CD4-positive, alpha-beta T cell treated with Interleukin-4 for 4 hours (primary cell): ENCODE measurements around the gene CDH4.

Experiments used
- DNase-seq: peaks from one replicate; pipeline ENCODE4 v3.0.0-alpha.2; 2020

The CDH4 gene

DNA sequence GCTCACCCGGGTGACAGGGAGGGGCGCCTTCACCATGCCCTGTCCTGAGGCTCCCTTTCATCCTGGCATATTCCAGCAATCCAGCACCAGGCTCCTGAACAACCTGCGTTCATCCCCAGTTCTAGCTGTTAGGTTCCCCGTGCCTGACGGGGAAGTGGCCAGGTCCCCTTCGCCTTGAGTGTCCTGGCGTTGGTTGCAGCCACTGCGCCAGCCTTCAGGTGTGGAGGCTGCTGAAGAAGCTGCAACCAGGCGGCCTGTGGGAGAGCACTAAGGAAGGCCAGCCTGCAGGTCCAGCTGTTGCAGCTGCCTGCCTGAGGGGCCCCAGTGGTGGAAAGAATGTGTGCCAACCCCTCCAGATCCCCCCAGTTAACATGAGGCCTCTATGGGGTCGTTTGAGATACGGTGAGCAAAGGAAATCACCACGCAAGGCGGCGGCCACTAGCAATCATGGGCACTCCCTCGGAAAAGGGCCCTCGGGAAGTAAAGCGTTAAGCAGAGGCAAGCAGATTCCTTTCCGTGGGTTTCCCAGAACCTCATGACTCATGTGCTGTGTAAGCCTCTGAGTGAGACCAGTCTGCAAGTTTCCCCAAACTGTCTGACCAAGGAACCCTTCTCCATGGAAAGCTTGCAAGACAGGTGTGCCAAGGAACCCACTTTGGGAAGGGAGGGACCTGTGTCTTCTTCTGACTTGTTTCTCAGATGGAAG, 492.8 kb downstream of the CDH4 start:
- DNase-seq, result no peak

DNA sequence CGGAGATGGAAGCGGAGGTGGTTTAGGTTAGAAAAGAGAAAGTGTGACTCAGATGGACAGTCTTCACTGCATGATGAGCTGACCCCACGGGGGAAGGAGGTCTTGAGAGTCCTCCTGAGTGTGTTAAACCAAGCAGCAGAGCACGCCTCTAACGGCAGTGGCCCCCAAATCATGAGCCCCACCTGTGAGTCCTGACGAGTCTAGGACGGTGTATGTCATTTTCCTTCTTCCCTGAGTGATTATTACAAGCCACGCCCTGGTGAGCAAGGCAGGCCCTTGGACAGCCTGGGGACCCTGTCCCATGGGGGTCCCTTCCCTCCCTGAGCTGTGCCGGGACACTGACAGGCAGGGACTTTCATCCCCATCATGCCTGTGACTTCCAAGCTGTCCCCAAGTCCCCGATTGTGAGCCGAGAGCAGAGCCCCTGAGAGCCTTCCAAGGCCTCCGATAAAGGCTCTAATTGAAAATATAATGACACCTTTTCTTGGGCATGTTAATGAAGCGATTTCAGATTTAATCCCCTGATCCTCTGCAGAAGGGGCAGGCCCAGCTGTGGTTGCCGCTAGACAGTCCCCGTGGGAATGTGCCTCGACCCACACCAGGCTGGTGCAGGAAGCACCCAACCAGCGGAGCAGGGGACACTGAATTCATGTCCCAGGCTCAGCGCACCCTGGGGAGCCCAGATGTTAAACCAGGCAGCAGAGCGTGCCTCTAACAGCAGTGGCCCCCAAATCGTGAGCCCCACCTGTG, 493.5 kb downstream of the CDH4 start:
- DNase-seq, result no peak

DNA sequence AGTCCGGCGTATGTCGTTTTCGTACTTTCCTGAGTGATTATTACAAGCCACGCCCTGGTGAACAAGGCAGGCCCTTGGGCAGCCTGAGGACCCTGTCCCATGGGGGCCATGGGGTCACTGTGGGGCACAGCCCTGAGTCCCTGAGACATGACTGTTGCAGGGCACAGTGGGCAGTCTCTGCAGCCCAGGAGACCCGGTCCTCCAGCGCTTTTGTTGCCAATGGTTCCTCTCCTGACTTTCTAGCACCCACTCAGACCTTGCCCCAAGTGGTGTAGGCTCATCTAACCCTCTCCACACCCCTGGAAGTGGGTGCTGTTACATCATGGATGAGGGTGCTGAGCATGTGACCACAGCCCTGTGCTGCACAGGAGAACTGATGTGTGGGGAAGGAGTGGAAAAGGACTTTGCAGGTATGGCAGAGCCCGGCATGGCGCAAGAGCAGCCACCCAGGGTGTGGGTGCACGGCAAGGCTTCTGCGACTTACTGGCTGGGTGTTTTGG, 494.1 kb downstream of the CDH4 start:
- no peak for DNase-seq

DNA sequence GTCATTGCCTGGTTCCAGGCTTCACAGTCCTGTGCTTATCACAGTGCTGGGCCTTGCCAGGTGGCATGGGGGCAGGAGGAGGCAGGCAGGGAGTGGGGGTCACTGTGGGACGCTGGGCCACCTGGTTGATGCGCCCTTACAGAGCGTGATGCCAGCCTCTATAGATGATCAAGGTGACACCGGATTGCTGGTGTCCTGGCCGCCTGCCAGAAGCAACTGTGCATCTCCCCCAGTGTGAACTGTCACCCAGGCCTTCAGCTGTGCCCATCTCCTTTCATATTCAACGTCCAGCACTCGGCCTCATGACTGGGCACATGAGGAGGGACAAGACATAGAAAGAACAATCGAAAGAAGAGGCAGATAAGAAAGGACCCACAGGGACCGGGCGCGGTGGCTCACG, 494.7 kb downstream of the CDH4 start:
- DNase-seq, result no peak

DNA sequence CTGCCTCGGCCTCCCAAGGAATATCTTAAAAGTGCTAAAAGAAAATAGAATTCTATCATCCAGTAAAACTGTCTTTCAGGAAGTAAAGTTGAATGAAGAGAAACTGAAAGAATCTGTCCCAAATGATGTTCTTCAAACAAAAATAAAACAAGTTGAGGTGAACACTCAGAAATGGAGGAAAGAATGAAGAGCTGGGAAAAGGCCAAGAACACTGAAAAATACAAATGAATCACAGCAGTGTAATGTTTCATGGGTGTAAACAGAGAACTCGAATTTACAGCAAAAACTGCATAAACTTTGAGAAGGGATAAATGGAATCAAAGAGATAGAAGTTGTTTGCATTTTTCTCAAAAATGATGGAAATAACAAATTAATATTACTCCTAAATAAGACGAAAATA, 496.3 kb downstream of the CDH4 start:
- DNase-seq, result no peak

DNA sequence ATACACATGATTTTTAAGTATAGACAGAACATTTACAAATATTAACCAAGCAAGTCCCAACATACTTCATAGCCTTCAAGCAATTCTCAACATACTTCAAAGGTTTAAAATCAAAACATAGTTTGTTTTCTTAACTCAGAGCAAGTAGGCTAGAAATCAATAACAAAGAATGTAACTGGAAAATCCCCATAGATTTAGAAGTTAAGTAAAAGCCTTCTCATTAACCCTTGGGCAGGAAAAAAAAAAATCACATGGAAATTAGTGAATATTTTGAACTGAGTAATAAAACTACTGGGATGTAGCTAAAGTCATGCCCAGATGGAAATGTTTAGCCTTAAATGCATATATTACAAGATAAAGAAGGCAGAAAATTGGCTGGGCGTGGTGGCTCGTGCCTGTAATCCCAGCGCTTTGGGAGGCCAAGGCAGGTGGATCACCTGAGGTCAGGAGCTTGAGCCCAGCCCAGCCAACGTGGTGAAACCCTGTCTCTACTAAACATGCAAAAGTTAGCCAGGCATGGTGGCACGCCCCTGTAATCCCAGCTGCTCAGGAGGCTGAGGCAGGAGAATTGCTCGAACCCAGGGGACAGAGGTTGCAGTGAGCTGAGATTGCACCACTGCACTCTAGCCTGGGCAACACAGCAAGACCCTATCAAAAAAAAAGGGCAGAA, 497.5 kb downstream of the CDH4 start:
- DNase-seq, result no peak

DNA sequence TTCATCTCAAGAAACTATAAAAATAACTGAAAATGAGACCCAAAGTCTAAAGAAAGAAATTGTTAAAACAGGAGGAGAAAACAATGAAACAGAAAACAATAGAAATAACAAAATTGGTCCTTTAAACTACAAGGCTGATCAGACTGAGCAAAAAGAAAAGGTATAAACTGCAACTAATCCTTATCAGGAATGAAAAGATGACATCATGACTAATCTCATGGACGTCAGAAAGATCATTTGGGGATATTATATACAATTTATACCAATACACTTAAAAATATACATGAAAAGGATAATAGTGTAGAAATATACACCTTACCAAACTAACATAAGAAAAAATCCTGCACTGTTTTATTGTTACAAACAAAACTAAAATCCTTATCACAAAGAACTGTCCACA, 498.0 kb downstream of the CDH4 start:
- DNase-seq, result no peak

DNA sequence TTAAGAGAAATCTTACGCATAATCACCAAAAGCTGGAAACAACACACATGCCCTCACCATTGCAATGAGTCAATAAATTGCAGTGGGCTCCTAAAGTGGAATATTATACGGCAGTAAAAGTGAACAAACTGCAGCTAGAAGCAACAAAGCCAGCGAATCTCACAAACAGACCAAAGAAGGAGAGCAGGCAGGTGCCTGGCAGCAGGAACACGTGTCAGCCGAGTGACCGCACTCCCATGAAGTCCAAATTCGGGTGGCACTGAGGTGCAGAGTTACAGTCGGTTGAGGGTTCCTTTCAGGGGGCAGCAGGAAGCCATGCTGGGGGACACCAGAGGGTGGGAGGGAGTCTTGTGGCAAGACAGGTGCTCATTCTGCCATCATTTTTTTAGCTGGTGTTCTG, 500.5 kb downstream of the CDH4 start:
- no peak for DNase-seq

DNA sequence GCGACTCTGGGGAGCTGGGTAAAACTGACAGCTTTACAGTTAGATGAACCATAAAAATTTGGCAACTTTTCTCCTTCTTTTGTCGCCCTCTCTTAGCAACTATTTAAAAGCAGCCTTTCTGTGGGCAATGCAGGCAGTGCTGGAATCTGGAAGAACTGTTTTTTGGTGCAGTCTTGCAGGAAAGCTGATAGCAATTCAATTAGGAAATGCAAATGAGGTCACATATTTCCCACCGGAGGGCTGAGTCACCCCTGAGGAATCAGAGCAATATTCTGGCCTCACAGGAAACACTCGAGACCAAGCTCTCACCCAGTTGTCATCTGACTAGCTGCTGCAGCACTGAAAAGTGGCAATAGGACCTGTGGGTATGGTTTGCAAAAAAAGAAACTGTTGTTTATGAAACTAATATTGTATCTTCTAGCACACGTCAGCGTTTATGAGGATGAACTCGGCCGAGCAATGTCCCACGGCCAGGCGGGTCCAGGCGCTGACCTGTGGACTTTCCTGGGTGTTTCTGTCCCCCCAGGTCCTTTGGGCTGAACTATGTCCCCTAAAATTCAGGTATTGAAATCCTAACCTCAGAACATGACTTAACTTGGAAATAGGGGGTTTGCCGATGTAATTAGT, 501.4 kb downstream of the CDH4 start:
- no peak for DNase-seq

DNA sequence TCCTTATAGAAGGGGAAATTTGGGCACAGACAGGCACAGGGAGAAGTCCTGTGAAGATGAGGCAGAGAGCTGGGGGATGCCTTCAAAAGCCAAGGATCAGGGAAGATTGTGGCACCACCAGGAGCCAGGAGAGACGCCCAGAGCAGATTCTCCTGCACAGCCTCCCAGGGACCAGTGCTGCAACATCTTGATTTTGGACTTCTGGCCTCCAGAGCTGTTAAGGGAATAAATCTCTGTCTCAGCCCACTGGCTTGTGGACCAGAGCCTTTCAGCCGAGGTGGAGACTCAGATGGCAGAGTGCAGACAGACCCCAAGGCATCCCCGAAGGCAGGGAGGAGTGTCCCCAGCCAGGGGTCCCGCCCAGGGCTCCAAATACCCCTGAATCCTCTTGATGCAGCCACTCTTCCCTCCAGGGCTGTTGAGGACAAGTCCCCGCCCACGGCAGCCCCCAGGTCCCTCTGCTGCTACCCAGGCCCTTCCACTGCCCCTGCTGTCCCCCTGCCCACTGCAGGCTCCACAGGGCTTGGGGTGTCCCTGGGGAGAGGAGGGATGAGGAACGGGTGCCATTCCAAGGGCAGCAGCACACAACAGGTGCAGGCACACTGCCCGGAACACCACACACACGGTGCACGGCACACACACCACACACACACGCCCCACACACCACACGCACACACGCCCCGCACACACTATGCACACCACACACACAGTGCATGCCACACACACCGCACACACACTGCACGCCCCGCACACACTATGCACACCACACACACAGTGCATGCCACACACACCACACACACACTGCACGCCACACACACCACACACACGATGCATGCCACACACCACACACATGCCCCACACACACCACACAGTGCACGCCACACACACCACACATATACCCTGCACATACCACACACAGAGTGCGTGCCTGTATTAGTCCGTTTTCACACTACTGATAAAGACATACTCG, 502.2 kb downstream of the CDH4 start:
- no peak for DNase-seq

DNA sequence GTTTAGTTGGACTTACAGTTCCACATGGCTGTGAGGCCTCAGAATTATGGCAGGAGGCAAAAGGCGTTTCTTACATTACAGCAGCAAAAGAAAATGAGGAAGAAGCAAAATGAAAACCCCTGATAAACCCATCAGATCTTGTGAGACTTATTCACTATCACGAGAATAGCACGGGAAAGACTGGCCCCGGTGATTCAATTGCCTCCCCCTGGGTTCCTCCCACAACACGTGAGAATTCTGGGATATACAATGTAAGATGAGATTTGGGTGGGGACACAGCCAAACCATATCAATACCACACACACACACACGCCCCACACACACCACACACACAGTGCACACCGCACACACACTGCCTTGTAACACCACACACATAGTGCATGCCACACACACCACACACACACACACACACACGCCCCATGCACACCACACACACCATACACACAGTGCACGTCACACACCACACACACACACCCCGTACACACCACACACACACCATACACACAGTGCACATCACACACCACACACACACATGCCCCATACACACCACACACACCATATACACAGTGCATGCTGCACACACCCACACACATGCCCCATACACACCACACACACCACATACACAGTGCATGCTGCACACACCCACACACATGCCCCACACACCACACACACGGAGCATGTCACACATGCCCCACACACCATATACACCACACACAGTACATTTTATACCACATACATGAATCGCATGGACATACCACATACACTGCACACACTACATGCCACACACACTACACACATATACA, 503.1 kb downstream of the CDH4 start:
- no peak for DNase-seq

DNA sequence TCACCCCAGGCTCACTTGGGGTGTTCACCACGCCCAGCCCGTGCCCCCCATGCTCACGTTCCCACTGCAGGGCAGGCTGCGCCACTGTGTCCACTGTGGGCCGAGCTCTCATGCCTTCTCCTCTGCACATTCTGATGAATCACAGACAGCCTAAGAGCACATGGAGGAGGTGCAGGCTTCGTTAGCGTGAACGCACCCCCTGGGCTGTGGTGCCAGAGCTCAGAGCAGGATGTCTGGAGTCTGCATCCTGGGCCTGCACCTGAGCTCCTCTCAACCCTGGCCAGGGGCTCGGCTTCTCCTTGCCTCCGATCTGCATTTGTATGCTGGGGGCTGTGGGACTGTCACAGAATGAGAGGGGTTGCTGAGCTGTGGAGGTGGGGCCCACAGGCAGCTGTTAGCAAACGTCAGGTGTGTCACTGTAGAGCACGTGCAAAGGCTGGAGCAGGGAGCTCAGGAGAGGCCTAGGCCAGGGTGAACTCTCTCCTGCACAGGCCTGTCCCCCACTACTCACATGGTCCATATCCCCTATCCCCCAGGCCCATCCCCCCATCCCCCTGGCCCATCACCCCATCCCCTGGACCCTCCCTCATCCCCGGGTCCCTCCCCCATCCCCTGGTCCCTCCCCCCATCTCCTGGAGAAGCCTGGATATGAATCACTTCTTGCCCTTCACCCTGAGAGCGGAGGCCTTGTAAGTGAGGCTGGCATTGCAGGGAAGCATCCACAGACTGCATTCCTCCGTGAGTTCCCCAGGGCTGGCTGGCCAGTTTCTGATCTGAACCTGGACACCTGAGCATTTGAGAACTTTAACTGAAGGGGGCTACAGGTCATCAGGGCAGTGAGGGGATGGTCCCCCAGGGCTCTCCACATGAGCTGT, 504.1 kb downstream of the CDH4 start:
- DNase-seq, result no peak

DNA sequence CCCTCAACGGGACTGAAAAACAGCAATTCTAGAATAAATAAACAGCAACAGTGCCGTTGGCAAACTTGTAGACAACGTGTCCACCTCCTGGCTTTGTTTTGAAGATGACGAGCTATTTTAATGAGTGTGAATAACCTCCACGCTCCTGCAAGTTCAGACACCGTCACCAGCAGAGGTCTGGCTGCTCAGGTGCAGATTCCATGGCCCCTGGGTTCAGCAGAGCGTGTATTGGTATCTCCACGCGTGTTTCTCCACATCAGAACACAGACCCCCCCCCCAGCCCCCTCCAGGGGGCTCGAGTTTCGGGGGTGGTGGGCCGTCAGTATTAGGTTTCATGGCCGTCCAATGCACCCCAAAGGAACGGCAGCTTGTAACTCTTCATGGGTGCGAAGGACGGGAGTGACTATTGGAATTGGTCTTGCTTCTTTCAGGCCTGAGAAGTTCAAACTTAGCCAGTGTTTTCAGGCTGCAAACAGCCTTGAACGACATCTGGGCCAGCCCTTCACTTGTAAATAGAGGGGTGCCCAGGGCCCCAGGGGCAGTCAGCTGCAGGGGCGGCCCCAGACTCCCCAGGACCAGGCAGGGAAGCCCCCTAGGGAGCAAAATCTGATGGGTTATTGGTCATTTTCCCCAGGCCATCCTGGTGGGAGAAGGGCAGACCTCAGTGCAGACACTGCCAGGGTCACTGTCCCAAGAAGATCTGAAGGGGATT, 505.1 kb downstream of the CDH4 start:
- DNase-seq, result no peak

DNA sequence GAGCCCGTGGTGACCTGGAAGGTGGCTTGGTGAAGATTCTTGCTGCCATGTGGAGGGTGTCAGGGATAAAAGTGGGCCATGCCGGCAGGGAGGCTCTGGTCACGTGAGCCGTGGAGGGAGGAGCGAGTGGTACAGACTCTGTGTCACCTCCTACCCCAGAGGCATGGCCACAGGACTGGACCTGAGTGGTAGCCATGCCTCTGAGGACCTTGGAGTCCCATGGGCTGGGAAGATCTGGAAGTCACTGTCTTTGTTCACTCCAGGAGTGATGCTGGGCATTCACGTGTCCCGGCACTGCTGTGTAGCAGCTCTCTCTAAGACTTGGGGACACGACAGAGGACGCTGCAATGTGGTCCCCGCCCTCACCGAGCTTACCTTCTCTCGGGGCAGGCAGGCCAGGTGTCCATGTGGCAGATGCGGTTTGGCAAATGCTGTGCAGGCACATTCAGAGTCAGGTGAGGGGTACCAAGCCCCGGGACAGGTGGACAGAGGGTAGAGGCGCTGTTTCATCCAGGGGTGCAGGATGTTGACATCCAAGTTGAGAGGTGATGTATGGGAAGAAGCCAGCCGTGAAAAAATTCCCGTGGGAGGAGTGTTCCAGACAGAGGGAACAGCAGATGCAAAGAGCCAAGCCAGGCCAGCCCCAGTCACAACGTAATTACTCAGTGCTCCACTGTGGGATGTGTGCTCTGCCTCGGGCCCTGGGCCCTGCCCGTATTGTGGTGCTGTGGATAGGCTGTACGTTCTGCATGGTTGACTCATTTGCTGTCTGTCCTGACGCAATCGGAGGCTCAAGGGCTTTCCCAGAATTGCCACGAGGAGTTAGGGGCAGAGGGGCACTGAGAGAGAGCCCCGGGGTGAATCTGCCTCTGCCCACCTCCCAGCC, 505.9 kb downstream of the CDH4 start:
- no peak for DNase-seq

DNA sequence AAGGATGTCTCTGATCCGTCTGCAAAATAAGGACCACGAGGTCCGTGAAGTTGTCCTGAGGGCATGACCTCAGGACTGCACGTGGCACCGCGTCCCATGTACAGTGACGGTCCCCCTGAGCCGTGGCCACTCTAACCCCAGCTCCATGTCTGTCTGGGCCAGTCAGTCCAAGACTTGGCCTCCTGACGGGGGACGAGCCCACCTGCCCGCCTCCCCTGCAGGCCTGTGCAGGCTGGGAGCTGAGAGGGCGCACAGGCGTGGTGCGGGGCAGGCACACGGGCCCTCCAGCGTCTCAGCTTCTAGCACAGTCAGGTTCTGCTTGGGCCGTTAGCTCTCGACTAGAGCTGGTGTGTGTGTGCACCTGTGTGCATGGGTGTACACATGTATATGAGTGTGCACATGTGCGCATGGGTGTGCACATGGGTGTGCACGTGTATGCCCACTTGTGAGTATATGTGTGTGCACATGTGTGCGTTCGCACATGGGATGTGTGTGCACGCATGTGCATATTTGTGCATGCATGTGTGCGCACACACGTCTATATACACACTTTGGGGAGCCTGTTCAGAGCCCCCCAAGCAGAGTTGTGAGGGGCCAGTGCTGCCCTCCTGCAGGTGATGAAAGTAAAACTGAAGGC, 506.6 kb downstream of the CDH4 start:
- DNase-seq, result no peak

DNA sequence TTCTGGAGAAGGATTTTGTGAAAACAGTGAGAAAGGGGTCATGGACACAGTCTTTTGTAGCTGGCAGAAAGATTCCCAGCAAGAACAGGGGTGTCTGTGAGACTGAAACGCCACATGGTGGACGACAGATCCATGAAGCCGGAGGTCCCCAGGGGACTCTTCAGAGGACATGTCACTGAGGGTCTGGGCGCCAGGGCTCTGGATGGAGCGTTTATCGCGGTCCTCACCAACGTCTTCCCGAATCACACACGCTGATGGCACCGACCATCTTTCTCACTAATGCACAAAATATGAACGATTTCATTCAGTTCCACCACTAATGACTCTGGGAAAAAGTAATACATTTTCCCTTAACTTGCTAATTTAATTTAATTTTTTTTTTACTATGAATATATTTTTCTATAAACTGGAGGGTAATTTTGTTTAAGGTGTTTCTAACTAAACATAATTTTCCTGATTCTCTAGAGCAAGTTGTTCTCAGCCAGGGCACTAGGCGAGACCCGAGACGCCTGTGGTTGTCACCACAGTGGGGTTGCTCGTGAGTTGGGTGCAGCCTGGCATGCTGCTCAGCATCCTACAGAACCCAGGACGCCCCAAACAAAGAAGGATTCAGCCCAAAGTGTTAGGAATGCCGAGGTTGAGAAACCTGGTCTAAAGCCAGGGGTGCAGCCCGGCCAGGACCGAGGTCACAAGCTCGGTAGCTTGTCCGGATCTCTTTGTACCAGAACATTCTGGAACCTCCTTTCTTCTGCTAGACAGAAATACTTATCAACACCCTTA, 507.4 kb downstream of the CDH4 start:
- no peak for DNase-seq

DNA sequence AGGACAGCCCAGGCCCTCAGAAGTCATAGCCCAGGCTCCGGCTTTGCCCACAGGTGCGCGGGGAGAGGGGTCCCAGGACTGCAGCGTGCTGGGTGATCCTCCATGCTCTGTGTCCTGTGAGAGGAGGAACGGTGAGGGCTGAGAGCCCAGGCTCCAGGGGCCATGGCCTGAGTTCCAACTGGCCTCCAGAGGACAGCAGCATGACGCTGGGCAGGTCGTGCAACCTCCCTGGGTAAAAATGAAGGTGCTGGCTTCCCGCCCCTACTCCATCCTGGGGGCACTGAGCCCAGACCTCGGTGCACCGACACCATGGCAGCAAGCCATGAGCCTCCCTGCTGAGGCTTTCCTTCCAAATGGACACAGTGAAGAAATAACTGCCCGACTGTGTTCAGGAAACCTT, 508.3 kb downstream of the CDH4 start:
- no peak for DNase-seq
